Measurements from ENCODE around the gene PHAF1.
A peak's percentile ranks its signal among the peaks of the same experiment; 100 is the strongest.

The PHAF1 gene

DNA sequence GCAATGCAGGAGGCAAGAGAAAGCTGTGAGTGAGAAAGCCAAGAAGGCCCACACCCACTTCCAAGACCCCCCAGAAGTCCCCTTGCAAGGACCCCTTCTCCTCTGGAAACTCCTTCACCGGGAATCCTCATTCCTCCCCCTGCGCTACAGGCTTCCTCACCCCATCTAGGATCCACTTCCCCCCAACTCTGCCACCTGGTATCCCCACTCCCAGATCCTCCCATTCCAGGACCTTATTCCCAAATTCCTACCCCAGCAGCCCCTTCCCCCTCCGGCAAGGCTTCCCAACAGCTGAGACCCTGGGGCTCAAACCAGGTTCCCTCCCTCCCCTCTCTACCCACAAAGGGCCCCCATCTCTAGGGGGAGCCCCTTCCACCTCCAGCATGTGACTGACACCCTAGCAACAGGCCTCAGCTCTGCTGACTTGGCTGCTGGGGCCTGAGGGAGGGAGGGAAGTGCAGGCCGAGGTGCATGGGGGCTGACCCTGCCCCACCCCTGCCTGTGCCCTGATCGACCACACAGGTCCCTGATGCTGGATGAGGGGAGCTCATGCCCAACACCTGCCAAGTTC is 56.9 kb downstream of the PHAF1 start:
- H3K36me3 ChIP-seq (ENCODE audit: control insufficient read depth in 1 of 2, insufficient read depth in 2 of 2, low read length in 2 of 2): no peaks in the 10 kb centered on the region
- no peaks in the 10 kb centered on the region for H3K9me3 ChIP-seq (ENCODE audit: control insufficient read depth in 1 of 2, low read length in 2 of 2)
- H3K4me1 ChIP-seq (ENCODE audit: control insufficient read depth in 1 of 2, insufficient read depth in 2 of 2, low read length in 2 of 2): peaks cover 23 to 57% of the 10 kb centered on the region in 2 donors
- no peak overlapping the region for H3K27ac ChIP-seq (ENCODE audit: low read length)
- peaks cover 17% of the 10 kb centered on the region for H3K27me3 ChIP-seq (ENCODE audit: low read depth, low read length)
- H3K4me3 ChIP-seq (ENCODE audit: low read depth in 1 of 2, low read length in 2 of 2): no peak overlapping the region

DNA sequence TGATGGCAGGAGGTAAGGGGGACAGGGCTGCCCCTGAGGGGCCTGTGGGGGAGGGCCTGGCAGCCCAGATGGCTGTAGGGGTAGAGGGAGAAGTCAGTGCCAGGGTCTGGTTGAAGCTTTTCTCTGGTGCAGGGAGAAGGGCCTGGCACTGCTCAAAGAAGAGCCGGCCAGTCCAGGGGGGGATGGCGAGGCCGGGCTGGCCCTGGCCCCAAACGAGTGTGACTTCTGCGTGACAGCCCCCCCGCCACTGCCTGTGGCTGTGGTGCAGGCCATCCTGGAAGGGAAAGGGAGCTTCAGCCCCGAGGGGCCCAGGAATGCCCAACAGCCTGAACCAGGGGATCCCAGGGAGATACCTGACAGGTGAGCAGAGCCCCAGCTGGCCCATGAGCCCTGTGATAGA is 57.8 kb downstream of the PHAF1 start:
- Histone ChIP-seq H3K36me3 (ENCODE audit: control insufficient read depth in 1 of 2, insufficient read depth in 2 of 2, low read length in 2 of 2) (no peaks in the 10 kb centered on the region), H3K4me3 (ENCODE audit: low read depth in 1 of 2, low read length in 2 of 2) (no peak overlapping the region), H3K9me3 (ENCODE audit: control insufficient read depth in 1 of 2, low read length in 2 of 2) (no peaks in the 10 kb centered on the region), H3K27ac (ENCODE audit: low read length) (no peak overlapping the region), H3K27me3 (ENCODE audit: low read depth, low read length) (peaks cover 17% of the 10 kb centered on the region), H3K4me1 (ENCODE audit: control insufficient read depth in 1 of 2, insufficient read depth in 2 of 2, low read length in 2 of 2) (peaks cover 18 to 52% of the 10 kb centered on the region in 2 donors)

DNA sequence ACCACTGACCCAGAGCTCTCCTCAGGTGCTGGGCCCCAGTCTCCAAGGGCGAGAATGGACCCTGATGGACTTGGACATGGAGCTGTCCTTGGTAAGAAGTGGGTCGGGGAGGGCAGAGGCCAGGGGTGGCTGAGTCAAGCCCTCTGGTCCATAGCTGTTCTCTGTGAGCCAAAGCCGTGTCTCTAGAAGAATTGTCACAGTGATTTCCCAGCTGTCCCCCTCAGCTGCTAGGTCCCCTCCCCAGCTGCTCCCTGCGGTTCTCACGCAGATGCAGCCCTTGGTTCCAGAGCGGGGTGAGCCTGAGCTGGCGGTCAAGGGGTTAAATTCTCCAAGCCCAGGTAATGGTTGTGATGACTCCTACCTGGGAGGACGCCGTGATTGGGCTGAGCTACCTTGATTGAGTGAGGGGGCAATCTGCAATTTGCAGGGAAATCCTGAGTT is 59.3 kb downstream of the PHAF1 start:
- Histone ChIP-seq H3K36me3 (ENCODE audit: control insufficient read depth in 1 of 2, insufficient read depth in 2 of 2, low read length in 2 of 2) (no peaks in the 10 kb centered on the region), H3K4me1 (ENCODE audit: control insufficient read depth in 1 of 2, insufficient read depth in 2 of 2, low read length in 2 of 2) (peaks cover 24 to 47% of the 10 kb centered on the region in 2 donors), H3K27me3 (ENCODE audit: low read depth, low read length) (peaks cover 9% of the 10 kb centered on the region), H3K4me3 (ENCODE audit: low read depth in 1 of 2, low read length in 2 of 2) (no peak overlapping the region), H3K27ac (ENCODE audit: low read length) (no peak overlapping the region), H3K9me3 (ENCODE audit: control insufficient read depth in 1 of 2, low read length in 2 of 2) (no peaks in the 10 kb centered on the region)

DNA sequence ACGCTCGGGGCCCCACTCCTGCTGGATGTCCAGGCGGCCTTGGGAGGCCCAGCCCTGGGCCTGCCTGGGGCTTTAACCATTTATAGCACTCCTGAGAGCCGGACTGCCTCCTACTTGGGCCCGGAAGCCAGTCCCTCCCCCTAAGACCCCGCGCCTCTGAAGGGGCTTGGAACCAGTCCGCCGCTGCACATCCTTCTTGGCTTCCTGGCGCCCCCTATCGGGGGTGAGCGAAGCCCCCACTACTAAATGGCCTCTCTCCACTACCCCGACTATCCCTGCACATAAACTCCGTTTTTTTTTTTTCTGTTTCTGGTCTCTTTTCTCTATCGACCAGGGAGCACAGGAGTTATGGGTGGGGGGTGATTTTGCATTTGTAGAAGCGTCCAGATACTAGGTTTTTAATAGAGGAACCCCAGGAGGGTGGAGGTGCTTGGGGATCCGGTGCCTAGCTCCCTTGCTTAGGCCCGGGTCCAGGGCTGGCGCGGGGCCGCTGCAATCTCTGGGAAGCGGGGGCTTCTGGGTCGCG is 60.0 kb downstream of the PHAF1 start:
- no peaks in the 10 kb centered on the region for H3K9me3 ChIP-seq (ENCODE audit: control insufficient read depth in 1 of 2, low read length in 2 of 2)
- peaks cover 9% of the 10 kb centered on the region for H3K27me3 ChIP-seq (ENCODE audit: low read depth, low read length)
- H3K4me1 ChIP-seq (ENCODE audit: control insufficient read depth in 1 of 2, insufficient read depth in 2 of 2, low read length in 2 of 2): peaks cover 24 to 47% of the 10 kb centered on the region in 2 donors
- peak overlapping the region; percentile 48 to 65 for H3K4me3 ChIP-seq (ENCODE audit: low read depth in 1 of 2, low read length in 2 of 2)
- no peaks in the 10 kb centered on the region for H3K36me3 ChIP-seq (ENCODE audit: control insufficient read depth in 1 of 2, insufficient read depth in 2 of 2, low read length in 2 of 2)
- peak overlapping the region; percentile 60 for H3K27ac ChIP-seq (ENCODE audit: low read length)

GRCh38 chr16:67170168-67170948 is 60.6 kb downstream of the PHAF1 start, which contains the start of gene NOL3:
Gene NOL3 (plus strand): TSS chr16:67170538.
- H3K4me1 ChIP-seq (ENCODE audit: control insufficient read depth in 1 of 2, insufficient read depth in 2 of 2, low read length in 2 of 2): peaks cover 24 to 44% of the 10 kb centered on the region in 2 donors
- H3K4me3 ChIP-seq (ENCODE audit: low read depth in 1 of 2, low read length in 2 of 2): peak within 1 kb of the TSS; percentile 48 to 65
- peaks cover 4% of the 10 kb centered on the region for H3K27me3 ChIP-seq (ENCODE audit: low read depth, low read length)
- no peaks in the 10 kb centered on the region for H3K36me3 ChIP-seq (ENCODE audit: control insufficient read depth in 1 of 2, insufficient read depth in 2 of 2, low read length in 2 of 2)
- no peaks in the 10 kb centered on the region for H3K9me3 ChIP-seq (ENCODE audit: control insufficient read depth in 1 of 2, low read length in 2 of 2)
- H3K27ac ChIP-seq (ENCODE audit: low read length): peak within 1 kb of the TSS; percentile 66

DNA sequence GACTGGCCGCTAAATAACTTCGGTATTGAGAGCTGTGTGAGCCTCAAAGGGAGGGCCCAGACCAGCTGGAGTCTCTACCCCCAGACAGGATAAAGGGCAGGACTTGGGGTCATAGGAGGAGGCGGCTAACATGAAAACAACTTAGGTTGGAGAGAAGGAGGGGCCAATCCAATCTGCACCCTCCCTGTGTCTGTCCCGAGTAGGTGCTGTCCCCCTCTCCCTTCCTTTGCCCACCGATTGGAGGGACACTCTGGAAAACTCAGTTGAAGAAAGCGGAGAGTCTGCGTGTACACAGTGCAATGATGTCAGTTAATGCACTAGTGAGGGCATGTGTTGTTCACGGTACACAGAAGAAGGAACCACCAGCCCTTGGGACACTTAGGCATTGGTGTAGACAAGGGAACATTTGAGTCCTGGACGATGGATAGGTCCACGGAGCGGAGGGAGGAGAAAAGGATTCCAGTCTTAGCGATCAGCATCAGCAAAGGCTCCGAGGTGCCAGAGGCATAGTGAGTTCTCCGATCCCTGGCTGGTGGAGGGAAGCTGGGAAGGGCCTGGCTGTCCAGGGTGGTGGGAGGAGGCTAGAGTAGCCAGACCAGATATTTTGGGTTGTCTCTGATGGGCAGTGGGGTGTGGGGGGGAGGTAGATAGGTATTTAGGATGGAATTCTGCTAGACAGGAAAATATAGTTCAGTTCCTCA is 61.4 kb downstream of the PHAF1 start:
- peaks cover 24 to 40% of the 10 kb centered on the region in 2 donors for H3K4me1 ChIP-seq (ENCODE audit: control insufficient read depth in 1 of 2, insufficient read depth in 2 of 2, low read length in 2 of 2)
- peak overlapping the region; percentile 27 to 65 for H3K4me3 ChIP-seq (ENCODE audit: low read depth in 1 of 2, low read length in 2 of 2)
- no peaks in the 10 kb centered on the region for H3K9me3 ChIP-seq (ENCODE audit: control insufficient read depth in 1 of 2, low read length in 2 of 2)
- no peaks in the 10 kb centered on the region for H3K36me3 ChIP-seq (ENCODE audit: control insufficient read depth in 1 of 2, insufficient read depth in 2 of 2, low read length in 2 of 2)
- peak overlapping the region; percentile 66 for H3K27ac ChIP-seq (ENCODE audit: low read length)
- no peaks in the 10 kb centered on the region for H3K27me3 ChIP-seq (ENCODE audit: low read depth, low read length)

GRCh38 chr16:67173323-67173722 is 63.6 kb downstream of the PHAF1 start:
- no peaks in the 10 kb centered on the region for H3K36me3 ChIP-seq (ENCODE audit: control insufficient read depth in 1 of 2, insufficient read depth in 2 of 2, low read length in 2 of 2)
- H3K27ac ChIP-seq (ENCODE audit: low read length): peak overlapping the region; percentile 67
- peak overlapping the region; percentile 58 to 61 for H3K4me3 ChIP-seq (ENCODE audit: low read depth in 1 of 2, low read length in 2 of 2)
- no peaks in the 10 kb centered on the region for H3K9me3 ChIP-seq (ENCODE audit: control insufficient read depth in 1 of 2, low read length in 2 of 2)
- H3K4me1 ChIP-seq (ENCODE audit: control insufficient read depth in 1 of 2, insufficient read depth in 2 of 2, low read length in 2 of 2): peaks cover 24 to 50% of the 10 kb centered on the region in 2 donors
- no peaks in the 10 kb centered on the region for H3K27me3 ChIP-seq (ENCODE audit: low read depth, low read length)

DNA sequence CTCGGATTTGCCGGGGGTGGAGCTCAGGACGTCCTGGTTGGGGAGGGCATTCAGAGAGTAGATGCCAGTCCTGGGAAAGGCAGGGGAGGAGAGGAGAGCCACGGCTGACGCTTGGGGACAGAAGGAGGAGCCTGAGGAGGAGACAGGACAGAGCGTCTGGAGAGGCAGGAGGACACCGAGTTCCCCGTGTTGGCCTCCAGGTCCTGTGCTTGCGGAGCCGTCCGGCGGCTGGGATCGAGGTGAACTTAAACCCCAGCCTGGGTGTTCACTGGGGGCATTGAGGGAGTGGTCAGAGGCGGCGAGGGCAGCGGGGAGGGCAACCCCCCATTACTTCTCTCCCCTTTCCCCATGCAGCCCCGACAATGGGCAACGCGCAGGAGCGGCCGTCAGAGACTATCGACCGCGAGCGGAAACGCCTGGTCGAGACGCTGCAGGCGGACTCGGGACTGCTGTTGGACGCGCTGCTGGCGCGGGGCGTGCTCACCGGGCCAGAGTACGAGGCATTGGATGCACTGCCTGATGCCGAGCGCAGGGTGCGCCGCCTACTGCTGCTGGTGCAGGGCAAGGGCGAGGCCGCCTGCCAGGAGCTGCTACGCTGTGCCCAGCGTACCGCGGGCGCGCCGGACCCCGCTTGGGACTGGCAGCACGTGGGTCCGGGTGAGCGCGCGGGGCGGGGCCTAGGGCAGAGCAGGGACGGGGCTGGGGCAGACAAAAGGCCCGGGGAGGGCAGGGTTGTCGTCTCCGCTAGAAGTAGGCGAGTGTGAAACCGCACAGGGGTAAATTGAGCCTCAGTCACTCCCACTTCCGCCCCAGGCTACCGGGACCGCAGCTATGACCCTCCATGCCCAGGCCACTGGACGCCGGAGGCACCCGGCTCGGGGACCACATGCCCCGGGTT is 64.3 kb downstream of the PHAF1 start:
- Histone ChIP-seq H3K36me3 (ENCODE audit: control insufficient read depth in 1 of 2, insufficient read depth in 2 of 2, low read length in 2 of 2) (no peaks in the 10 kb centered on the region), H3K27ac (ENCODE audit: low read length) (peak overlapping the region; percentile 67), H3K9me3 (ENCODE audit: control insufficient read depth in 1 of 2, low read length in 2 of 2) (no peaks in the 10 kb centered on the region), H3K4me3 (ENCODE audit: low read depth in 1 of 2, low read length in 2 of 2) (peak overlapping the region; percentile 58 to 61), H3K27me3 (ENCODE audit: low read depth, low read length) (no peaks in the 10 kb centered on the region), H3K4me1 (ENCODE audit: control insufficient read depth in 1 of 2, insufficient read depth in 2 of 2, low read length in 2 of 2) (peaks cover 24 to 50% of the 10 kb centered on the region in 2 donors)

GRCh38 chr16:67174706-67175231 is 65.0 kb downstream of the PHAF1 start:
- H3K27me3 ChIP-seq (ENCODE audit: low read depth, low read length): no peaks in the 10 kb centered on the region
- no peaks in the 10 kb centered on the region for H3K36me3 ChIP-seq (ENCODE audit: control insufficient read depth in 1 of 2, insufficient read depth in 2 of 2, low read length in 2 of 2)
- H3K4me1 ChIP-seq (ENCODE audit: control insufficient read depth in 1 of 2, insufficient read depth in 2 of 2, low read length in 2 of 2): peaks cover 20 to 43% of the 10 kb centered on the region in 2 donors
- H3K4me3 ChIP-seq (ENCODE audit: low read depth in 1 of 2, low read length in 2 of 2): peak overlapping the region; percentile 58 to 61
- no peak overlapping the region for H3K27ac ChIP-seq (ENCODE audit: low read length)
- H3K9me3 ChIP-seq (ENCODE audit: control insufficient read depth in 1 of 2, low read length in 2 of 2): no peaks in the 10 kb centered on the region

DNA sequence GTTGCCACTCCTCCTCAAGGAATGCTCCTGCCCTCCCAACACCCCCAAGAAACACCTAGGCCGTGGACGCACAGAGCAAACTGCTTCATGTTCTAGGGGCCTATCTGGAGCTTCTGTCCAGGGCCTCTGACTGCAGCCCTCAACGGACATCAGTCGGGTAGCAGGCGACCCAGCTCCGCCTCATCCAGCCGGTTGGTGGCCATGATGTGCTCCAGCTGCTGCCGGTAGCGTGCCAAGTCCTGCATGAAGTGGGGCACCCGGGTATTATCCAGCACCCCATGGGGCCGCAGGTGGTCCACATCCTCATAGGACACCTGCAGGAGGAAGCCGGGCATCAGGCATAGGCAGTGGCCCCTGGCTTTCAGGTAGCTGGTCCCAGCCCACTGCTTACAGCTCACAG is 66.9 kb downstream of the PHAF1 start:
- H3K9me3 ChIP-seq (ENCODE audit: control insufficient read depth in 1 of 2, low read length in 2 of 2): no peaks in the 10 kb centered on the region
- no peaks in the 10 kb centered on the region for H3K36me3 ChIP-seq (ENCODE audit: control insufficient read depth in 1 of 2, insufficient read depth in 2 of 2, low read length in 2 of 2)
- H3K4me1 ChIP-seq (ENCODE audit: control insufficient read depth in 1 of 2, insufficient read depth in 2 of 2, low read length in 2 of 2): peaks cover 8 to 38% of the 10 kb centered on the region in 2 donors
- no peak overlapping the region for H3K27ac ChIP-seq (ENCODE audit: low read length)
- no peaks in the 10 kb centered on the region for H3K27me3 ChIP-seq (ENCODE audit: low read depth, low read length)
- no peak overlapping the region for H3K4me3 ChIP-seq (ENCODE audit: low read depth in 1 of 2, low read length in 2 of 2)
